Body of pancreas (tissue), 4 donors: ENCODE measurements around the gene PRMT2.

Source experiments
- CTCF ChIP-seq, 7 experiments: fragments of 450-650 bp in 4 of 7; fragments of 200-600 bp in 3 of 7; sonication (generic) in 3 of 7; IDR thresholded peaks; one replicate each; pipeline ENCODE4 v1.5.1; 2016 to 2019; ENCODE audit warnings: antibody characterized with exemption in 7 of 7
- POLR2A ChIP-seq, 3 donors: fragments of 450-650 bp; IDR thresholded peaks; one replicate each; pipeline ENCODE4 v1.6.1; 2016; ENCODE audit warnings: antibody characterized with exemption in 3 of 3, mild to moderate bottlenecking in 2 of 3

- no peak for TF ChIP-seq CTCF (IDR thresholded peaks at IDR 0.05)
- no peak for TF ChIP-seq POLR2A (IDR thresholded peaks at IDR 0.05)
These were observed 27.5 kb downstream of the PRMT2 start for GRCh38 chr21:46662765-46663500.
